K562 (cell line): ENCODE results near the gene ATP5PB. TPM values are rescaled to one million over a fixed set of nuclear protein-coding genes. Genes with fewer than 3 reads are reported as not detected.

Source experiments
- ATAC-seq: fragments of 200-7000 bp; cut with Tn5 transposase; 3 replicates; pipeline ENCODE4 v1.9.1; 2020; ENCODE audit warnings: moderate library complexity
- BruUV-seq: library from RNA; stranded (reverse); fragments of 400-500 nt; replicated peaks from 2 replicates; lab custom pipeline; 2021; lab: Mats Ljungman, UMichigan
- CTCF ChIA-PET: fragments of 300-600 bp; formaldehyde crosslinking; extraction: SDS; loops from one replicate; lab custom pipeline; 2021; ENCODE audit warnings: low intra/inter-chr PET ratio; lab: Yijun Ruan, JAX
- POLR2A ChIA-PET: fragments of 300-600, 350-650 bp; sonication (Branson Sonifier 250); formaldehyde crosslinking; extraction: SDS; loops from one replicate; lab custom pipeline; 2021; ENCODE audit warnings: antibody characterized with exemption, inconsistent platforms; lab: Yijun Ruan, JAX
- DNase-seq, 4 experiments: peaks; one replicate each; pipeline versions ENCODE4 v3.0.0 to v3.0.0-alpha.2; 2011 to 2018; ENCODE audit warnings: low spot score in 3 of 4, mixed read lengths in 3 of 4; ENCODE audit errors: extremely low read depth in 1 of 4
- FAIRE-seq: peaks from 2 replicates; lab custom pipeline; 2011; peaks lifted over from hg19 to GRCh38; lab: Jason Lieb, UNC
- H2AFZ ChIP-seq: 2 replicates; pipeline ENCODE4 v1.6.0; 2011; ENCODE audit warnings: low read depth, low read length, control low read depth, inconsistent platforms
- H3K27ac ChIP-seq: fragments of 200-600 bp; 3 replicates; pipeline ENCODE4 v1.8.0; 2011; ENCODE audit warnings: low read depth, mild to moderate bottlenecking, control low read depth, inconsistent platforms, low read length, moderate library complexity, mixed read lengths; ENCODE audit errors: extremely low read depth
- H3K27me3 ChIP-seq, 2 experiments: fragments of 300-600 bp in 1 of 2; 2 replicates in 1 of 2; 3 replicates in 1 of 2; pipeline versions ENCODE4 v1.6.0 to v1.8.0; 2011; ENCODE audit warnings: inconsistent platforms in 2 of 2, low read length in 2 of 2, mild to moderate bottlenecking in 1 of 2, mixed read lengths in 1 of 2, moderate library complexity in 1 of 2; ENCODE audit not compliant: control insufficient read depth in 2 of 2, insufficient read depth in 2 of 2
- H3K36me3 ChIP-seq: fragments of 300-600 bp; 3 replicates; pipeline ENCODE4 v1.8.0; 2011; ENCODE audit warnings: mild to moderate bottlenecking, low read length, inconsistent platforms; ENCODE audit not compliant: control insufficient read depth, insufficient read depth
- H3K4me1 ChIP-seq, 2 experiments: fragments of 200-600 bp in 1 of 2; replicated peaks in 1 of 2; 2 replicates in 1 of 2; 3 replicates in 1 of 2; pipeline versions ENCODE4 v1.5.1 to v1.8.0; 2011; ENCODE audit warnings: inconsistent platforms in 2 of 2, low read length in 2 of 2, mild to moderate bottlenecking in 1 of 2, mixed read lengths in 1 of 2, moderate library complexity in 1 of 2; ENCODE audit not compliant: control insufficient read depth in 2 of 2, insufficient read depth in 2 of 2
- H3K4me2 ChIP-seq: 2 replicates; pipeline ENCODE4 v1.6.1; 2011; ENCODE audit warnings: low read length, control low read depth, inconsistent platforms, mixed read lengths; ENCODE audit not compliant: insufficient read depth
- H3K4me3 ChIP-seq: fragments of 200-600 bp; sonication (generic), shearing (Covaris generic); 2 replicates; pipeline ENCODE4 v1.5.1; 2016; ENCODE audit warnings: control low read depth, inconsistent platforms
- H3K79me2 ChIP-seq: fragments of 200-600 bp; 3 replicates; pipeline ENCODE4 v1.8.0; 2011; ENCODE audit warnings: low read length, inconsistent platforms; ENCODE audit not compliant: control insufficient read depth, insufficient read depth
- H3K9ac ChIP-seq, 2 experiments: 2 replicates each; pipeline versions ENCODE4 v1.6.0 to v1.6.1; 2011; ENCODE audit warnings: low read depth in 2 of 2, low read length in 2 of 2, control low read depth in 1 of 2, inconsistent platforms in 1 of 2, mild to moderate bottlenecking in 1 of 2, mixed read lengths in 1 of 2; ENCODE audit not compliant: insufficient read depth in 1 of 2
- H3K9me1 ChIP-seq: one replicate; pipeline ENCODE4 v1.6.0; 2011; ENCODE audit warnings: inconsistent platforms, mild to moderate bottlenecking, low read length, moderate library complexity; ENCODE audit not compliant: control insufficient read depth, insufficient read depth
- H3K9me3 ChIP-seq: replicated peaks from 2 replicates; pipeline ENCODE4 v1.5.1; 2011; ENCODE audit warnings: low read depth, low read length, inconsistent platforms; ENCODE audit not compliant: control insufficient read depth, insufficient read depth
- H4K20me1 ChIP-seq: replicated peaks from 2 replicates; pipeline ENCODE4 v1.6.1; 2011; ENCODE audit warnings: low read length, inconsistent platforms, mixed read lengths; ENCODE audit not compliant: control insufficient read depth, insufficient read depth
- ADNP ChIP-seq: fragments of 200-800 bp; sonication (Bioruptor generic); IDR thresholded peaks from 2 replicates; pipeline ENCODE4 v1.6.1; 2016; ENCODE audit warnings: missing genetic modification characterization, missing compliant biosample characterization
- CHD1 ChIP-seq: fragments of 200-600 bp; sonication (generic); IDR thresholded peaks from one replicate; pipeline ENCODE4 v1.6.1; 2012; ENCODE audit warnings: mild to moderate bottlenecking, moderate library complexity, low read length, inconsistent platforms
- CREB3 ChIP-seq: fragments of 450-650 bp; conservative IDR thresholded peaks from 2 replicates; pipeline ENCODE4 v1.6.1; 2016; ENCODE audit warnings: missing genetic modification characterization, low read depth, mild to moderate bottlenecking, missing compliant biosample characterization, moderate library complexity
- E2F1 ChIP-seq: sonication (generic); formaldehyde crosslinking; IDR thresholded peaks from 2 replicates; pipeline ENCODE4 v1.8.1; 2023; ENCODE audit warnings: mild to moderate bottlenecking, missing genetic modification reagents, moderate library complexity
- ETS1 ChIP-seq: conservative IDR thresholded peaks from 2 replicates; pipeline ENCODE4 v1.6.1; 2011; ENCODE audit warnings: low read depth, mild to moderate bottlenecking, low read length; ENCODE audit not compliant: control insufficient read depth
- ILF3 ChIP-seq: fragments of 450-650 bp; IDR thresholded peaks from 2 replicates; pipeline ENCODE4 v1.6.1; 2018; ENCODE audit warnings: antibody characterized with exemption, mild to moderate bottlenecking, moderate library complexity, borderline replicate concordance
- JUN ChIP-seq, 2 experiments: sonication (generic) in 1 of 2; formaldehyde crosslinking in 1 of 2; IDR thresholded peaks; 2 replicates each; pipeline versions ENCODE4 v1.6.1 to v1.8.0; 2012 to 2022; ENCODE audit warnings: borderline replicate concordance in 2 of 2, mild to moderate bottlenecking in 2 of 2, improper control_type of control experiment in 1 of 2, low read depth in 1 of 2, low read length in 1 of 2, missing genetic modification reagents in 1 of 2
- KAT7 ChIP-seq: sonication (generic); formaldehyde crosslinking; IDR thresholded peaks from 2 replicates; pipeline ENCODE4 v1.8.0; 2022; ENCODE audit warnings: missing genetic modification reagents, mild to moderate bottlenecking, borderline replicate concordance
- MYNN ChIP-seq, 2 experiments: sonication (generic); formaldehyde crosslinking in 1 of 2; IDR thresholded peaks; 2 replicates each; pipeline versions ENCODE4 v1.5.0 to v1.6.1; 2016 to 2020; ENCODE audit warnings: antibody characterized with exemption in 1 of 2, missing genetic modification reagents in 1 of 2
- PHF8 ChIP-seq: fragments of 200-600 bp; sonication (generic); IDR thresholded peaks from 2 replicates; pipeline ENCODE4 v1.6.1; 2012; ENCODE audit warnings: mixed run types, mild to moderate bottlenecking, inconsistent platforms, low read length, moderate library complexity, borderline replicate concordance
- PHTF2 ChIP-seq: fragments of 250-450 bp; sonication (Bioruptor Pico); IDR thresholded peaks from 2 replicates; pipeline ENCODE4 v1.5.0; 2021; ENCODE audit warnings: mild to moderate bottlenecking
- ZEB2 ChIP-seq: fragments of 450-650 bp; IDR thresholded peaks from 2 replicates; pipeline ENCODE4 v1.6.1; 2016
- ZNF133 ChIP-seq: fragments of 250-450 bp; sonication (Bioruptor Pico); IDR thresholded peaks from 2 replicates; pipeline ENCODE4 v1.4.0; 2020; ENCODE audit warnings: mild to moderate bottlenecking
- ZNF263 ChIP-seq: sonication (generic); formaldehyde crosslinking; IDR thresholded peaks from 2 replicates; pipeline ENCODE4 v1.8.0; 2022; ENCODE audit warnings: mild to moderate bottlenecking, missing genetic modification reagents, borderline replicate concordance
- ZNF280B ChIP-seq: fragments of 250-450 bp; sonication (Bioruptor Pico); IDR thresholded peaks from 2 replicates; pipeline ENCODE4 v1.5.1; 2021; ENCODE audit warnings: mild to moderate bottlenecking
- WGBS: fragments of 100-300 bp; shearing (Covaris generic); methylation state at CpG from one replicate; pipeline ENCODE4 v1.1.6; 2016; ENCODE audit warnings: low coverage, mixed read lengths; ENCODE audit not compliant: insufficient coverage; ENCODE audit errors: missing lambda C conversion rate; 5-methylcytosine and 5-hydroxymethylcytosine counted together
- in situ Hi-C: fragments of 300-500 bp; cut with MboI; formaldehyde crosslinking; loops from 4 replicates; pipeline ENCODE4 v1.15.0; 2018; ENCODE audit warnings: inconsistent platforms, mixed read lengths
- intact Hi-C: fragments of 100-400 bp; cut with micrococcal nuclease; formaldehyde crosslinking; loops from 2 replicates; pipeline ENCODE4 v1.14.2; 2022
- polyA plus RNA-seq, 8 experiments: library from polyadenylated mRNA; depleted of rRNA in 4 of 8; stranded (reverse) in 5 of 8; unstranded in 3 of 8; fragments of >200 nt; fragmentation: Nextera tagmentation in 2 of 8; fragmentation: Illumina TruSeq in 1 of 8; extraction: Ambion mirVana in 2 of 8; extraction: Trizol in 1 of 8; gene quantifications; 2 replicates each; pipeline versions ENCODE4 v1.2.1 to v1.2.3, GENCODE V29; 2011 to 2014; ENCODE audit warnings: inconsistent platforms in 1 of 8, missing spikeins in 1 of 8
- total RNA-seq, 7 experiments: library from RNA; depleted of rRNA in 6 of 7; stranded (reverse); fragments of >200 nt in 6 of 7; fragmentation: Illumina TruSeq in 2 of 7; extraction: Trizol in 2 of 7; gene quantifications; 2 replicates each; pipeline versions ENCODE4 v1.2.1 to v1.2.3, GENCODE V29; 2011 to 2021; ENCODE audit warnings: low replicate concordance in 1 of 7

Gene ATP5PB
- total and polyA plus RNA-seq, 9 of the 15 experiments (the other 6 are each of a cell fraction or from before 2014, with no cell fraction given) = 651 to 2,735 (median 1,061) TPM

- TF ChIP-seq ETS1 (no peak), JUN (IDR thresholded peaks at IDR 0.05; ENCODE audit: borderline replicate concordance, low read depth, low read length) (no peak), JUN (CRISPR knock-in tag; IDR thresholded peaks at IDR 0.05; ENCODE audit: borderline replicate concordance) (no peak), CREB3 (tag) (no peak), ZNF263 (CRISPR knock-in tag) (no peak), MYNN (IDR thresholded peaks at IDR 0.05) (no peak), MYNN (CRISPR knock-in tag; IDR thresholded peaks at IDR 0.05) (no peak), KAT7 (CRISPR knock-in tag) (no peak)
These were observed 5.2 kb upstream of the ATP5PB start (continued) for GRCh38 chr1:111444031-111444430.

- H2AFZ ChIP-seq = no peak overlapping the region
- peaks cover 82% of the 10 kb centered on the region for H3K36me3 ChIP-seq
- H3K9me3 ChIP-seq = no peaks in the 10 kb centered on the region
- peaks cover 60% of the 10 kb centered on the region for H3K79me2 ChIP-seq
- no TSS peak for BruUV-seq
- peaks cover 9 to 28% of the 10 kb centered on the region in 2 experiments; a peak in 4 of 5 replicates for H3K4me1 ChIP-seq
- no peaks in the 10 kb centered on the region for H3K27me3 ChIP-seq
- DNase-seq (no peak), FAIRE-seq (no peak), ATAC-seq (no peak)
- no peaks in the 10 kb centered on the region for H3K9me1 ChIP-seq
- H3K4me2 ChIP-seq = no peak overlapping the region
- intact Hi-C loops = no loop called here
- no peak overlapping the region for H3K27ac ChIP-seq
- POLR2A ChIA-PET = interaction anchor here (0.8 to 5.4 kb wide), 4 partner anchors 8 to 693 kb away, joined by 3 to 40 read pairs (median 8); no protein-coding TSS in a partner anchor
- CTCF ChIA-PET = no interaction called here
- no peaks in the 10 kb centered on the region for H4K20me1 ChIP-seq
- in situ Hi-C loops = no loop called here
- H3K9ac ChIP-seq = no peak overlapping the region
- WGBS = 70% methylated on average over 4 of the region's 4 CpGs
- H3K4me3 ChIP-seq = no peak overlapping the region
- TF ChIP-seq ILF3 (no peak), ZNF133 (CRISPR knock-in tag) (no peak), ADNP (tag) (no peak), PHTF2 (CRISPR knock-in tag) (no peak), E2F1 (CRISPR knock-in tag) (no peak), ZNF280B (CRISPR knock-in tag) (no peak), PHF8 (no peak), ZEB2 (no peak), CHD1 (no peak)
These were observed 2.7 kb upstream of the ATP5PB start for GRCh38 chr1:111446546-111446945.
